Colon (tissue), 2 donors: Measurements from ENCODE around the gene KRTAP5-2.

Experiments used
- FAIRE-seq: peaks from 2 replicates; lab custom pipeline; 2012; peaks lifted over from hg19 to GRCh38; lab: Jason Lieb, UNC
- donor health status: control.
- donor health status: control.

Gene KRTAP5-2

GRCh38 chr11:1567052-1567720, 30.9 kb downstream of the KRTAP5-2 start:
- no peak for FAIRE-seq

DNA sequence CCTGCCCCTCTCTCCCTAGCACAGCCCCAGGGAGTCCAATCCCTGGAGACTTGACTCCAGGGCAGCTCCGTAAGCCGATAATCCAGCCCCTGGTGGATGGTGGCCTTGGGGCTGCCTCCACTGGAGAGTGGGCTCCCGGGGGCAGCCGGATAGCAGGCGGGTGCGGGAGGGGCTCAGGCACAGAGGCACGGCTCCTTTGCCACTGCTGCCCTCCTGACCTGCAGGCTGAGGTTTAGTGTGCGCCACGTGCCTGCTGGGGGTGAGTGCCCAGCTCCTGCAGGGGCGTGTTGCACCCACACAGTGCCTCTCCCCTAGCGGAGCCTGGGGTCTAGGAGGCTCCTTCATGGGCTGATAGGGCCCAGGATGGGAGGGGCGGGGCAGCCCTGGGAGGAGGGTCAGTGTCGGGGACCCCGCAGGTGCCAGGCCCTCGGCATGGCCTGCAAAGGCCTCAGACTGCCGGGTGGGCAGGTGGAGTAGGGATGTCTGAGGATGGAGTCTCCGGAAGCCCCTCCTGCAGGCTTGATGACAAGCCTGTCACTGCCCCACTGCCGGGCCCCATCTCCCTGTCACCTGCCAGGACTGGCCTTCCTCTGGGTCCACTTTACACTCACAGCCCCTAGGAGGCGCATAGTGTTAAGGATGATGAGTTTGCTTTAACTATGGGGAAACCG, 31.6 kb downstream of the KRTAP5-2 start:
- FAIRE-seq: no peak

DNA sequence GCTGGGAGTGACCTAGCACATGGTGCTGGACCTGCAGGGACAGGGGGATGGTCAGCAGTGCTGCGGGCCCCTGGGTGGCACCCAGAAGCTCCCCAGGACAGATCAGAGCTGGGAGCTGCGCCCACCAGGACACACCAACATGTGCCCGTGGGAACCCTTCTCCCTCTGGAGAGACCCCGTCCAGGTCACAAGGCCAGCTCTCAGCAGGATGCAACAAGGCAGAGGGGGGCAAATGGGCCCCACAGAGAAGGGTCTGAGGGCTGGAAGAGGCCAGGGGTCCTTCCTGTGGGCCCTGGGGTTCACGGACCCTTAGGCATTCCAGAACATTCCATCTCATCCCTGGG, 32.2 kb downstream of the KRTAP5-2 start:
- FAIRE-seq: no peak

- FAIRE-seq: no peak
Measured at GRCh38 chr11:1565173-1565903, 32.8 kb downstream of the KRTAP5-2 start.

DNA sequence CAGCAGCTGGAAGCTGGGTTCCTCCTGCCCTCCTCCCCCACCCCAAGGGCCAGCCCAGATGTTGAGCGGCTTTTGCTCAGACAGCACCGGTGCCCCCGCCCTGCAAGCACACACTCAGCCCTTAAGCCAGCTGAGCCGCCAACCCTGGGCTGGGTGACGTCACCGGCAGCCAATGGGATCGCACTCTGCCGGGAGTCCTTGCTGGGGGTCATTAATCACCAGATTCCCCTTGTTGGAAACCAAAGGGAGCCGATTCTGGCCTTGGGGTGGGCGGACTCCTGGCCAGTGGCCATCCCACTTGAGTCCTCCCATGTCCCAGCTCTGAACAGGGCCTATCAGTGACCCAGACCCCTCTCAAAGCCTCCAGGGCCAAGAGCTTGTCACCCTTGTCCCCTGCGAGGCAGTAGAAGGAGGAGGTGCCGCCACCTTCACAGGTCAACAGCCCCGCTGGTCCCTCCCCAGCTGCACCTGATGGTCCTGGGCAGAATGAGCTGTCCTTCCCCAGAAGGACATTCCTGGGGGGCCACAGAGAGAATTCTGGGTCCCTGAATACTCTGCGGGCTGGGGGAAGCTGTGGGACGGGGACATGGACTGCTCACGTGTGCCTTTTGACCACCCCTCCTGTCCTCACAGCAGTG, 33.4 kb downstream of the KRTAP5-2 start:
- FAIRE-seq: no peak

DNA sequence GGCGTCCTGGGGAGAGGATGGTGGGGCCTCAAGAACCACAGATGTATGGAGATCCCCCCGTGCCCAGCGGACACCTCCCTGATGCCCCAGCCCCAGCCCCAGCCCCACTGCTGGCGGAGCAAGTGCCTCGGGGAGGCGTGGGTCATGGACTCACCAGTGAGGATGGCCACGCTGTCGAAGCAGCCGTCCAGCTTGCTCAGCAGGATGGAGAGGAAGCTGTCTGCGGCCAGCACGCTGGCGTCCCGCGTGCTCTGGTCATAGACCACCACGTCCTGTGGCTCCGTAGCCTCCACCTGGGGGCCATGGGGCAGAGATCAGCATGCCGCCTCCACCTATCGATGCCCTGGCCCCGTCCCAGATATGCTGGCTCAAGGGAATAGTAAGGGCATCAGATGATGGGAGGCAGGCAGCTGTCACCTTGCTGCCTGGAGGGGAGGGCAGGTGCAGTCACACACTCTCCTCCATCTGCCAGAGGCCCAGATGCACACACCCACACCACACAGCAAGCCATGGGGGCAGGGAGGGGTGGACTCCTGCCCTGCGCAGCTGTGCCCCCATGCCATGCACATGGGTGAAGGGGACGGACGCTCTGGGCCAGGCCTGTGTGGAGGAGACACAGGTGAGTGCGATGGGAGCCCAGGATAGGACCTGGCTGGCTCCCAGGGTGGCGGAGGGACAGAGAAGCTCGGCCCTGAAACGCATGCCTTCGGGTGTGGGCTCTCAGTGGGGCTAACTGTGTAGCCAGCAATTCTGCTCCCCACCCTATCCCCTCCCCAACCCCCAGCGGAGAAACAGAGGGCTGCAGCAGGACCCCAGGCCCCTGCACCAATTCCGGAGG, 34.2 kb downstream of the KRTAP5-2 start:
- FAIRE-seq: no peak

GRCh38 chr11:1563149-1563638, 34.9 kb downstream of the KRTAP5-2 start:
- no peak for FAIRE-seq

- no peak for FAIRE-seq
Measured at GRCh38 chr11:1562469-1563148, 35.5 kb downstream of the KRTAP5-2 start.

- no peak for FAIRE-seq
Measured at GRCh38 chr11:1561955-1562354, 36.1 kb downstream of the KRTAP5-2 start.

DNA sequence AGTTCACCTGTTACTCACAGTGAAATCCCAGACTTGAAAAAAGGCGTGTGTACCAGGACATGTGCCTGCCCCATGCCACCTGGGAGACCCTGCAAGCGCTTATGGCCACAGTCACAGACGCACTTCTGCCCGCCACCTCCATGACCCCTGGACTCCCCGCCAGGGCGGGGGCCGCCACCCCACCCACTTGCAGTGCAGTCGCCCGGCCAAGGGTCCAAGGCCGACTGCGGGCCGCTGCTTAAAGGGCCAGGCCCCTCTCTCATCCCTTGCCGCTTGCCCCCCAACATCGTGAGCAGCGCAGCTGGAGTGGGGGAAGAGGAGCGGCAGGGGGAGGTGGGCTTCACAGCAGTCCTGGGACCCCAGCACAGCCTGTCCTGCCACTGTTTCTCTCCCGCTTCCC, 36.8 kb downstream of the KRTAP5-2 start:
- no peak for FAIRE-seq

DNA sequence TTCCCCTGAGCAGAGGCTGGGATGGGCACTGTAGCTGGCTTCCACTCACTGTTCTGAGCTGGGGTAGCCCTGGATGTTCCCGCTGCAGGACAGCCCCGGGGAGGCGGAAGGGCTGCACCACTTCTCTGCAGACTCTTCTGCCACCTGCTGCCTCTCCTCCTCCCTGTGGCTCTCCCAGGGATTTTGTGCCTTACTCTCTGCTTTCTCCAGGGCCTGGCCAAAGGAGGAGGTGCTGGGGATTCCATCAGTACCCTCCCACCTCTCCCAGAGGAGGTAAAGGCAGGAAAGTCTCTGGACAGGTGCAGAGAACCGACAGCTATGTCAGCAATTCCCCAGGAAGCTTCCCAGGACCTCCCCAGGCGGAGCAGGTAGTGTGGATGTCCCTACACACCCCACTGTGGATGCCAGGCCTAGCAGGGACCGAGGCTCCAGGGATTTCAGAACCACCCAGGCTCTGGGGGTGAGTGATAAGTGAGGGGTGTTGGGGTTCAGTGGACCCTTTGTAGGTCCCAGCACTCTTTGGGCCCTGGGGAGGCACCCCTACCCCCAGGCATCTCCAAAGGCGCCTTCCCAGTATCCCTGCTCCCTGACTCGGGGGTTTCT, 37.3 kb downstream of the KRTAP5-2 start:
- FAIRE-seq: no peak

- no peak for FAIRE-seq
Measured at GRCh38 chr11:1560002-1560648, 38.0 kb downstream of the KRTAP5-2 start.

DNA sequence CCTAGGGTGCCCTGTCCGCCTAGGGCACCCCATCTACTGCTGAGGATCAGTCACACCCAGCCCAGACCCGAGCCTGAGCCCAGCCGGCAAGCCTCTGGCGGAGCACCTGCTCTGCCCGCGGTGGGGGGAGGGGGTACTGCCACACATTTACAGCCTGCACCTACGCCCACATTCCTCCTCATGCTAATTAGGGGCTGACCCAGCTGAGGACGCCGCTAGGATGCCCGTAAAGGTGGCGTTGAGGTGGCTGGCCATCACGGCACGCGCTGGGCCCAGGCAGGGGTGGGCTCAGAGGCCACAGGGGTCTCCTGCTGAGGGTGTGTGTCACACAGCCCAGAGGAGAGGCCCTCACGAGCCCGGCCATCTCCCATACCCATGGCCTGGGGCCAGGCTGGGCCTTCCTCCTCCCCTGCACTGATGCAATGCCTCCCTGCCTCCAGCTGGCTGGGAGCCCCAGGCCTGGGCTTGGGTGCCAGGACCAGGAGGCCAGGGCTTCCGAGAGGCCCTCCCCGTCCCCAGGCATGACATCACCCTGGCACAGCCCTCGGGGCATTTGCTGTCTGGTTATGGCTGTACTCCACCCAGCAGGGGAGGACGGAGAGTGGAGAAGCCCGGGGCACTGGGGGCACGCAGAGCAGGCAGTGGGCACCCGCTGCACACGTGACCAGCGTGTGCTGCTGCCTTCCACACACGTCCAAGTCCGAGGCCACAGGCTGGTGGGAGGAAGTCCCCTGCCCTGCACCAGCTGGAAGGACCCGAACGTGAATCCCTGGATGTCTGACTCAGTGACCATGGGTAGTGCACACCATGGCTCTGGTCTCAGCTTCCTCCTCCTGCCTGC, 38.8 kb downstream of the KRTAP5-2 start:
- FAIRE-seq: no peak

DNA sequence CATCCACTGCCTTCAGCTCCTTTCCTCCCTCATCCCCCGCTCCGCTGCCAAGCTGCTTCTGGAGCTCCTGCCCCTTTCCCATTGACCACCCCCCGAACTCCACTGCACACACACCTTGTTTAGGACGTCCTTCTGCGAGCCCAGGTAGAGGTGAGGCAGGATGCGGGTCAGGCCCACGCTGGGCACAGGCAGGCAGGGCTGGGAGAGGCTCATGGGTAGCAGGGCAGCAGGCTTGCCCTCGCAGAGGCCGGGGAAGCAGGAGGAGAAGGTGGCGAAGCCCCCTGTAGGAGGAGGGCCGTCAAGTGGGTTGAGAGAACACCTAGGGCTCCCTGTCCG, 39.4 kb downstream of the KRTAP5-2 start:
- no peak for FAIRE-seq

GRCh38 chr11:1557904-1558774, 40.0 kb downstream of the KRTAP5-2 start:
- no peak for FAIRE-seq

DNA sequence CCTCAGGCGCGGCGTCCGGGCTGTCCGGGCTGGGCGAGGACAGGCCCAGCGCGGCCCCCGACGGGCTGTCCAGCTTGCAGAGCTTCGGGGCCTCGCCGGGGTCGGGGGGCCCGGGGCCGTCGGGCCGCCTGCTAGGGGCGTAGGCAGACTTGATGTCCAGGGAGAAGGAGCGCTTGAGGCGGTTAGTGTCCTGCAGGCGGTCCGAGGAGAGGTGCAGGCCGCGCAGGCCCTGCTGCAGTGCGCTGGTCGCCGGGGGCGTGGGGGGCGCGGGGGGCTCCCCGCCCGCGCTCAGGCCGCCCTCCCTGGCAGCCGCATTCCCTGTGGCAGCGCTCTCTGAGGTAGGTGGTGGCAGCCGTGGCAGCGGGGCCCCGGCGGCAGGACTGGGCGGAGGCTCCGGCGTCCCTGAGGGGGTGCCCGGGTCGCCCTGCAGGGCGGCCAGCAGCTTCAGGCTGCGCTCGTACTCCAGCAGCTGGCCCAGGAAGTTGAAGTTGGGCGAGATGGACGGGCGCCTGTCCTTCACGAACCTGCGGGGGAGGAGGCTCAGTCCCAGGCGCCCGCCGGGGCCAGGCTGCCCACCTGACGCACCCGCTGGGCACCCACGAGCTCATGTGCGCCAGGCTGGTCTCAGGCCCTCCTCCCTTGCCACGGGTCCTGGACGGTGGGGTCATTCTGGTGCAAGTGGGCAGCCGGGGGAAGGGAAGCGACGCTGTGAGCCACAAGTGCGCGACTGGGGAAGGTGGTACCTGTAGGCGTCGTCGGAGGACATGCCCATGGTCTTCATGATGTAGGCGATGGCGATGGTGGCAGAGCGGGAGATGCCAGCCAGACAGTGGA, 40.8 kb downstream of the KRTAP5-2 start:
- FAIRE-seq: no peak

DNA sequence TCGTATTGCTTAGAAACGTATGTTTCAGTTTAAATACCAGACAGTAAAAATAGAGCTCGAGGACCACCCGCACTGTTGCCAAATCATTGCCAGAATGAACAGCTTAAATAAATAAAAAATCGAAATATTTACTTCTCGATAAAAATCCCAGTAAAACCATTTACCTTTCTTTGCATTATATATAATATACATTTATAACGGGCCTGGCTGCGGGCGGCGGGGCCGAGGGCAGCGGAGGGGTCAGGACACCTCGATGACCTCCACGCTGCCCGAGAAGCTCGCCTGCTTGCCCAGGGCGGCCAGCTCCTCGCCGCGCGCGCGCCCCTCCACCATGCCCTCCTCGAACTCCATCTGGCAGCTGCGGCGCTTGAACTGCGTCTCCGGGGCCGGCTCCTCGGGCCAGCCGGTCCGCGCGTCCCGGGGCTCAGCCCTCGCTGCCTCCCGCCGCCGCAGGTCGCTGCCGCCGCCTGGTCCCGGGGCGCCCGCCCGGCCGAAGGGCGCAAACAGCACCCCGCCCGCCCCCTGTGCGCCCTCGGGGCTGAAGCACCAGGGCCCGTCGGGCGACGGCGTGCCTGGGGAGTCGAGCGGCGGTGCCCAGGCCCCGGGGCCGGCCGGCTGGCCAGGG, 41.7 kb downstream of the KRTAP5-2 start:
- FAIRE-seq: no peak
